Measurements from ENCODE around the gene NDUFA8.

- TF ChIP-seq, protein P1, sequence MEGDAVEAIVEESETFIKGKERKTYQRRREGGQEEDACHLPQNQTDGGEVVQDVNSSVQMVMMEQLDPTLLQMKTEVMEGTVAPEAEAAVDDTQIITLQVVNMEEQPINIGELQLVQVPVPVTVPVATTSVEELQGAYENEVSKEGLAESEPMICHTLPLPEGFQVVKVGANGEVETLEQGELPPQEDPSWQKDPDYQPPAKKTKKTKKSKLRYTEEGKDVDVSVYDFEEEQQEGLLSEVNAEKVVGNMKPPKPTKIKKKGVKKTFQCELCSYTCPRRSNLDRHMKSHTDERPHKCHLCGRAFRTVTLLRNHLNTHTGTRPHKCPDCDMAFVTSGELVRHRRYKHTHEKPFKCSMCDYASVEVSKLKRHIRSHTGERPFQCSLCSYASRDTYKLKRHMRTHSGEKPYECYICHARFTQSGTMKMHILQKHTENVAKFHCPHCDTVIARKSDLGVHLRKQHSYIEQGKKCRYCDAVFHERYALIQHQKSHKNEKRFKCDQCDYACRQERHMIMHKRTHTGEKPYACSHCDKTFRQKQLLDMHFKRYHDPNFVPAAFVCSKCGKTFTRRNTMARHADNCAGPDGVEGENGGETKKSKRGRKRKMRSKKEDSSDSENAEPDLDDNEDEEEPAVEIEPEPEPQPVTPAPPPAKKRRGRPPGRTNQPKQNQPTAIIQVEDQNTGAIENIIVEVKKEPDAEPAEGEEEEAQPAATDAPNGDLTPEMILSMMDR (IDR thresholded peaks at IDR 0.05; ENCODE audit: low read depth, low read length), result no peak
- TF ChIP-seq MAX (IDR thresholded peaks at IDR 0.05; ENCODE audit: low read depth, low read length), result no peak
- no peak for TF ChIP-seq POLR2A (IDR thresholded peaks at IDR 0.05; ENCODE audit: extremely low read depth, insufficient read length)
- TF ChIP-seq MYC (IDR thresholded peaks at IDR 0.05; ENCODE audit: low read depth, low read length), result no peak
These were observed 14.1 kb downstream of the NDUFA8 start for GRCh38 chr9:122145592-122145863.
